Hepatocyte (in vitro differentiated cells): ENCODE data around the gene AGBL1. TPM values are rescaled to one million over a fixed set of nuclear protein-coding genes. Genes with fewer than 3 reads are reported as not detected.

ENCODE experiments used
- DNase-seq: peaks from one replicate; pipeline ENCODE4 v3.0.0-alpha.2; 2016; ENCODE audit warnings: low spot score
- H2AFZ ChIP-seq: fragments of 200-600 bp; sonication (generic); 2 replicates; pipeline ENCODE4 v1.6.0; 2016; ENCODE audit warnings: antibody characterized with exemption, mild to moderate bottlenecking
- H3K27ac ChIP-seq: fragments of 200-600 bp; sonication (generic); 2 replicates; pipeline ENCODE4 v1.5.1; 2016; ENCODE audit warnings: mild to moderate bottlenecking
- H3K27me3 ChIP-seq: fragments of 200-600 bp; sonication (generic); 2 replicates; pipeline ENCODE4 v1.6.1; 2016
- H3K36me3 ChIP-seq: fragments of 200-600 bp; sonication (generic); replicated peaks from 2 replicates; pipeline ENCODE4 v1.5.1; 2016; ENCODE audit warnings: low read depth; ENCODE audit not compliant: insufficient read depth
- H3K4me1 ChIP-seq: fragments of 200-600 bp; sonication (generic); 2 replicates; pipeline ENCODE4 v1.5.1; 2016; ENCODE audit warnings: mild to moderate bottlenecking, moderate library complexity; ENCODE audit not compliant: insufficient read depth
- H3K4me2 ChIP-seq: fragments of 200-600 bp; sonication (generic); 2 replicates; pipeline ENCODE4 v1.6.0; 2016
- H3K4me3 ChIP-seq: fragments of 200-600 bp; sonication (generic); 2 replicates; pipeline ENCODE4 v1.5.1; 2016; ENCODE audit warnings: mild to moderate bottlenecking
- H3K79me2 ChIP-seq: fragments of 200-600 bp; sonication (generic); 2 replicates; pipeline ENCODE4 v1.6.0; 2017; ENCODE audit warnings: mild to moderate bottlenecking
- H3K9me2 ChIP-seq: fragments of 200-600 bp; sonication (generic); replicated peaks from 2 replicates; pipeline ENCODE4 v1.6.0; 2017; ENCODE audit warnings: mild to moderate bottlenecking; ENCODE audit not compliant: insufficient read depth
- H3K9me3 ChIP-seq: fragments of 200-600 bp; sonication (generic); 2 replicates; pipeline ENCODE4 v1.5.1; 2016; ENCODE audit warnings: low read depth, mild to moderate bottlenecking
- H4K20me1 ChIP-seq: fragments of 200-600 bp; sonication (generic); 2 replicates; pipeline ENCODE4 v1.6.0; 2016; ENCODE audit warnings: mild to moderate bottlenecking; ENCODE audit not compliant: insufficient read depth, poor library complexity, severe bottlenecking
- EZH2 ChIP-seq: fragments of 200-600 bp; sonication (generic); IDR thresholded peaks from 2 replicates; pipeline ENCODE4 v1.6.1; 2016; ENCODE audit warnings: antibody characterized with exemption, mild to moderate bottlenecking, borderline replicate concordance
- EZH2phosphoT487 ChIP-seq: fragments of 200-600 bp; sonication (generic); IDR thresholded peaks from one replicate; pipeline ENCODE4 v1.6.1; 2018; ENCODE audit warnings: antibody characterized with exemption, mild to moderate bottlenecking, low read depth, moderate library complexity; ENCODE audit not compliant: unreplicated experiment, severe bottlenecking
- WGBS: methylation state at CpG from one replicate; pipeline ENCODE4 v1.1.6; 2016; ENCODE audit warnings: low lambda C conversion rate; ENCODE audit errors: missing lambda C conversion rate; 5-methylcytosine and 5-hydroxymethylcytosine counted together
- polyA plus RNA-seq: library from polyadenylated mRNA; unstranded; fragments of >200 nt; fragmentation: Nextera tagmentation; extraction: Ambion mirVana; gene quantifications from 2 replicates; pipeline ENCODE4 v1.2.1, GENCODE V29; 2016
- total RNA-seq: library from RNA; depleted of rRNA; stranded (reverse); fragments of >200 nt; gene quantifications from 2 replicates; pipeline ENCODE4 v1.2.3, GENCODE V29; 2014
- TF ChIP-seq, protein P1 (sequence below): fragments of 200-600 bp; sonication (generic); IDR thresholded peaks from 2 replicates; pipeline ENCODE4 v1.5.1; 2016; ENCODE audit warnings: antibody characterized with exemption, mild to moderate bottlenecking; ENCODE audit not compliant: poor library complexity

Gene AGBL1
- total and polyA plus RNA-seq, 2 experiments from 2014 or later = not detected

DNA sequence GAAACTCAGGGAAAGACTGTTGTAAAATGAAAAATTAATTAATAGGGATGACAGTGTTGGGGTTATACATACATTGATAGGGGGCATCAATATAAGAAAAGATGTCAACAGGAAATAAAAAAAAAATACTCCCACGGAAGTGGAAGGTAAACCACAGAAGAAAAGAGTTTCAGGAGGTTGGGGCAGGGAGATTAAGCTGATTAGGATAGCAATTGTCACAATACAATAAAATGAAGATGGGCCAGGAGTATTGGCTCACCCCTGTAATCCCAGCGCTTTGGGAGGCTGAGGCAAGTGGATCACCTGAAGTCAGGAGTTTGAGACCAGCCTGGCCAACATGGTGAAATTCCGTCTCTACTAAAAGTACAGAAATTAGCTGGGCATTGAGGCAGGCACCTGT is 536.1 kb downstream of the AGBL1 start:
- Histone ChIP-seq H2AFZ (no peak overlapping the region), H3K9me3 (no peaks in the 10 kb centered on the region), H3K9me2 (no peaks in the 10 kb centered on the region), H3K36me3 (no peaks in the 10 kb centered on the region), H3K4me1 (peaks cover 15% of the 10 kb centered on the region), H3K4me2 (no peak overlapping the region), H3K79me2 (no peaks in the 10 kb centered on the region), H4K20me1 (no peaks in the 10 kb centered on the region), H3K27ac (no peak overlapping the region), H3K4me3 (no peak overlapping the region), H3K27me3 (no peaks in the 10 kb centered on the region)
- TF ChIP-seq, protein P1, sequence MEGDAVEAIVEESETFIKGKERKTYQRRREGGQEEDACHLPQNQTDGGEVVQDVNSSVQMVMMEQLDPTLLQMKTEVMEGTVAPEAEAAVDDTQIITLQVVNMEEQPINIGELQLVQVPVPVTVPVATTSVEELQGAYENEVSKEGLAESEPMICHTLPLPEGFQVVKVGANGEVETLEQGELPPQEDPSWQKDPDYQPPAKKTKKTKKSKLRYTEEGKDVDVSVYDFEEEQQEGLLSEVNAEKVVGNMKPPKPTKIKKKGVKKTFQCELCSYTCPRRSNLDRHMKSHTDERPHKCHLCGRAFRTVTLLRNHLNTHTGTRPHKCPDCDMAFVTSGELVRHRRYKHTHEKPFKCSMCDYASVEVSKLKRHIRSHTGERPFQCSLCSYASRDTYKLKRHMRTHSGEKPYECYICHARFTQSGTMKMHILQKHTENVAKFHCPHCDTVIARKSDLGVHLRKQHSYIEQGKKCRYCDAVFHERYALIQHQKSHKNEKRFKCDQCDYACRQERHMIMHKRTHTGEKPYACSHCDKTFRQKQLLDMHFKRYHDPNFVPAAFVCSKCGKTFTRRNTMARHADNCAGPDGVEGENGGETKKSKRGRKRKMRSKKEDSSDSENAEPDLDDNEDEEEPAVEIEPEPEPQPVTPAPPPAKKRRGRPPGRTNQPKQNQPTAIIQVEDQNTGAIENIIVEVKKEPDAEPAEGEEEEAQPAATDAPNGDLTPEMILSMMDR = no peak
- TF ChIP-seq EZH2 (no peak), EZH2phosphoT487 (no peak)
- DNase-seq = no peak
- 95% methylated on average over 3 of the region's 3 CpGs for WGBS

DNA sequence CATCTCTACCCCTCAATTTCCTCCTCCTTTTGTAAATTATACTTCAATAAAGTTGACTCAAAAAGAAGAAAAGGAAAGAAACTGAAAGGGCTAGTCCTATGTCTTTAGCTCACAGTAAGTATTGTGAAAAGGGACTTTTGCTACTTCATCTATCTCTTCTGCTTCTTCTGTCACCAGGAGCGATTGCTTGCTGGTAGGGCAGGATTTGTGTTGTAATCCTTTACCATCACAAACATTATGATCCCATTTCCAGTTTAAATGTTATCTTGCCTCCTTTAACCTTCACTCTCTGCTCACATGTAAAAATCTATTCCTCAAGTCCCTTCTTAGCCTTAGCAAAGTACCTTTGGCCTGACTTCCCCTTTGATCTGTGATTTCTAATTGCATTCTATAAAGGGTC is 537.1 kb downstream of the AGBL1 start:
- DNase-seq = no peak
- no peak overlapping the region for H3K27ac ChIP-seq
- 68% methylated on average over 1 of the region's 1 CpG for WGBS
- H3K4me1 ChIP-seq = peaks cover 21% of the 10 kb centered on the region
- no peaks in the 10 kb centered on the region for H3K36me3 ChIP-seq
- H3K79me2 ChIP-seq = no peaks in the 10 kb centered on the region
- no peaks in the 10 kb centered on the region for H3K9me3 ChIP-seq
- TF ChIP-seq, protein P1 = no peak
- TF ChIP-seq EZH2 = no peak
- no peak for TF ChIP-seq EZH2phosphoT487
- no peak overlapping the region for H3K4me2 ChIP-seq
- H4K20me1 ChIP-seq = no peaks in the 10 kb centered on the region
- no peaks in the 10 kb centered on the region for H3K27me3 ChIP-seq
- no peaks in the 10 kb centered on the region for H3K9me2 ChIP-seq
- H3K4me3 ChIP-seq = no peak overlapping the region
- no peak overlapping the region for H2AFZ ChIP-seq

DNA sequence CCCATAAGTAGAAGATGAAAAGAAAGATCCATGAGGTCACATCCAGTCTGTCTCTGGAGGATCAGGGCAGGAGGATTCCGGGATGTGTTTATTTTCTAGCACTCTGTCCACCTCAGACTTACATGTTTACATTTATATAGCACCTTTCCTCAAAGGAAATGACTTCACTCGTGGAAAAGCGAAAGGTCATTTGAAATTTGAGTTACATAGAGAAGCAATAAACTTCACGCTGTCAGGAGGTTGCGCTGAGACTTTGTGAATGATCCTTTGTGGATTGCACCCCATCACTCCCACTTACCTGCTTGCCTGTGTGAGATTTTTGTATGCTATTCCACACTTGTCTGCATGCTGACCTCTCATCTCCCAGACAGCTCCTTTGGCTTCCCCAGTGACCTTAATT is 540.5 kb downstream of the AGBL1 start:
- no peak for TF ChIP-seq EZH2phosphoT487
- TF ChIP-seq EZH2 = no peak
- TF ChIP-seq, protein P1 = no peak
- H3K36me3 ChIP-seq = no peaks in the 10 kb centered on the region
- H3K9me3 ChIP-seq = no peaks in the 10 kb centered on the region
- H2AFZ ChIP-seq = no peak overlapping the region
- H3K4me2 ChIP-seq = peak overlapping the region; percentile 42
- no peaks in the 10 kb centered on the region for H3K9me2 ChIP-seq
- no peaks in the 10 kb centered on the region for H3K79me2 ChIP-seq
- WGBS = 29% methylated on average over 5 of the region's 5 CpGs
- H3K27me3 ChIP-seq = no peaks in the 10 kb centered on the region
- no peaks in the 10 kb centered on the region for H4K20me1 ChIP-seq
- DNase-seq = peak; percentile 34
- H3K27ac ChIP-seq = peak overlapping the region; percentile 88
- peaks cover 18% of the 10 kb centered on the region for H3K4me1 ChIP-seq
- H3K4me3 ChIP-seq = no peak overlapping the region
